OCI-LY7 (cell line): ENCODE data around the gene PXDN. TPM values are rescaled to one million over a fixed set of nuclear protein-coding genes. Genes with fewer than 3 reads are reported as not detected.

Experiments
- BruUV-seq: library from RNA; stranded (reverse); fragments of 400-500 nt; replicated peaks from 2 replicates; lab custom pipeline; 2021; lab: Mats Ljungman, UMichigan
- CTCF ChIA-PET: fragments of 300-600 bp; sonication (Branson Sonifier 250); formaldehyde crosslinking; loops from one replicate; lab custom pipeline; 2022; ENCODE audit warnings: antibody characterized with exemption; ENCODE audit not compliant: unreplicated experiment; lab: Charles Lee
- POLR2A ChIA-PET: fragments of 300-600 bp; sonication (Branson Sonifier 250); formaldehyde crosslinking; loops from one replicate; lab custom pipeline; 2022; ENCODE audit warnings: antibody characterized with exemption; lab: Charles Lee
- DNase-seq: peaks from one replicate; pipeline ENCODE4 v3.0.0-alpha.2; 2015; ENCODE audit warnings: low spot score
- H2AFZ ChIP-seq: fragments of 200-600 bp; sonication (generic), shearing (Covaris generic); 2 replicates; pipeline ENCODE4 v1.6.1; 2014; ENCODE audit warnings: mild to moderate bottlenecking, antibody characterized with exemption, low read length, moderate library complexity
- H3K27ac ChIP-seq: fragments of 200-600 bp; sonication (generic); 2 replicates; pipeline ENCODE4 v1.5.1; 2014; ENCODE audit warnings: mixed run types, low read depth, mild to moderate bottlenecking, moderate library complexity, low read length, inconsistent platforms; ENCODE audit not compliant: poor library complexity, severe bottlenecking
- H3K36me3 ChIP-seq: fragments of 200-600 bp; sonication (generic); 2 replicates; pipeline ENCODE4 v1.6.1; 2014; ENCODE audit warnings: mild to moderate bottlenecking, antibody characterized with exemption, low read length, moderate library complexity, mixed read lengths; ENCODE audit not compliant: insufficient read depth
- H3K4me1 ChIP-seq: fragments of 200-600 bp; sonication (generic); 2 replicates; pipeline ENCODE4 v1.5.1; 2014; ENCODE audit warnings: mild to moderate bottlenecking, low read length; ENCODE audit not compliant: insufficient read depth, poor library complexity, severe bottlenecking
- H3K4me2 ChIP-seq: fragments of 200-600 bp; sonication (generic); 2 replicates; pipeline ENCODE4 v1.6.1; 2014; ENCODE audit warnings: mild to moderate bottlenecking, low read length
- H3K4me3 ChIP-seq: fragments of 200-600 bp; sonication (generic); 2 replicates; pipeline ENCODE4 v1.5.1; 2014; ENCODE audit warnings: mild to moderate bottlenecking, low read depth, low read length; ENCODE audit not compliant: poor library complexity, severe bottlenecking
- H3K79me2 ChIP-seq: fragments of 200-600 bp; sonication (generic); 2 replicates; pipeline ENCODE4 v1.6.1; 2016; ENCODE audit warnings: low read depth, mild to moderate bottlenecking, low read length, moderate library complexity, mixed read lengths; ENCODE audit not compliant: insufficient read depth
- H3K9me2 ChIP-seq: fragments of 200-600 bp; sonication (generic); 2 replicates; pipeline ENCODE4 v1.6.1; 2016; ENCODE audit warnings: mild to moderate bottlenecking, low read length, mixed read lengths; ENCODE audit not compliant: insufficient read depth
- H3K9me3 ChIP-seq: fragments of 200-600 bp; sonication (generic); 2 replicates; pipeline ENCODE4 v1.6.1; 2014; ENCODE audit warnings: mild to moderate bottlenecking, mixed run types, low read length, mixed read lengths
- H4K20me1 ChIP-seq: fragments of 200-600 bp; sonication (generic); 2 replicates; pipeline ENCODE4 v1.6.1; 2014; ENCODE audit warnings: mild to moderate bottlenecking, antibody characterized with exemption, low read length, moderate library complexity, mixed read lengths; ENCODE audit not compliant: insufficient read depth
- EZH2phosphoT487 ChIP-seq: fragments of 200-600 bp; sonication (generic); IDR thresholded peaks from 2 replicates; pipeline ENCODE4 v1.6.1; 2018; ENCODE audit warnings: low read depth, borderline replicate concordance, mild to moderate bottlenecking, mixed run types, antibody characterized with exemption, low read length, moderate library complexity, mixed read lengths
- intact Hi-C: fragments of 100-400 bp; cut with micrococcal nuclease; formaldehyde crosslinking; loops from one replicate; pipeline ENCODE4 v1.10.0; 2022; ENCODE audit not compliant: unreplicated experiment
- total RNA-seq, 2 experiments: library from RNA; depleted of rRNA in 1 of 2; stranded (reverse); fragments of >200 nt in 1 of 2; shearing (Covaris generic) in 1 of 2; gene quantifications; 2 replicates each; pipeline ENCODE4 v1.2.3, GENCODE V29; 2014 to 2022
- TF ChIP-seq, protein P1 (sequence below): fragments of 200-600 bp; sonication (generic); conservative IDR thresholded peaks from 2 replicates; pipeline ENCODE4 v1.5.1; 2014; ENCODE audit warnings: mild to moderate bottlenecking, antibody characterized with exemption, low read length, moderate library complexity, mixed read lengths

Gene PXDN
- total RNA-seq, 2 experiments from 2014 or later, result not detected

DNA sequence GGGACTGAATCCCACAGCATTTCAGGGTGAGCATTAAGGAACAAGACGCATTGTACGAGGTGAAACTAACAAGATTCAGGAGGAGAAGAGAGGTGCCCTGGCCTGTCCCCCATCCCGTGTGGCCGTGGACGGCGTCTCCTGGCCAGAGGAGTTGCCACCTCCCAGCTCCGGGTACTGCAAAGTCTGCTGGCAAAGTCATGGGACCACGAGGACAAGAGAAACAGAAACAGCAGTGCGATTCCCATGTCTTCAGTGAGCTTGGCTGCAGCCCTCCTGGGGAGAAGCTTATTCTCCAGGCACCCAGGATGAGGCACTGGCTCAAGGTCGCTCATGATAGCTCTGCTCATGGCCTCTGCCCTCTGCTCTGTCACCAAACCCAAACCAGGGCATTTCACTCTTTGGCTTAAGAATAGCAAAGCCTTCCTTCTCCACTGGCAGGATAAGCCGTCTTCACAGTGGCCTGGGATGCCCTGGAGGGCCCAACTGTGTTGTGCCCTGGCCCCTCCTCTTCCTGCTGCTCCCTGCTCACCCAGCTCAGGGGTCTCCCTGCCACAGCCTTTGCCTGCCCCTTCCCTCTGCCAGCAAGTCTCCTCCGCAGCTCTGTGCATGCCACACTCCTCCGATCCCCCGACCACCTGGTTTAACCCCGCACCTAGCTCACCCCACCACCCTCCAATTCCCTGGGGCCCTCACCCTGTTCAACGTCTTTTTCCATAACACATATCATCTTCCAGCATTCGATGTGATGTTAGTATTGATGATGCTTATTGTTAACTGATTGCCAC, 144.8 kb downstream of the PXDN start:
- Histone ChIP-seq H3K9me2 (no peaks in the 10 kb centered on the region), H2AFZ (no peak overlapping the region), H3K79me2 (no peaks in the 10 kb centered on the region), H3K4me3 (no peak overlapping the region), H4K20me1 (no peaks in the 10 kb centered on the region), H3K27ac (no peak overlapping the region), H3K36me3 (no peaks in the 10 kb centered on the region), H3K4me1 (no peaks in the 10 kb centered on the region), H3K4me2 (no peak overlapping the region), H3K9me3 (0 out of 2 replicates have a peak, but pooled peaks cover 6% of the 10 kb centered on the region)
- POLR2A ChIA-PET, result interaction anchor here (0.8 kb wide), 1 partner anchor 30 kb away, joined by 3 read pairs; no protein-coding TSS in a partner anchor
- no TSS peak for BruUV-seq
- intact Hi-C loops, result no loop called here
- CTCF ChIA-PET, result interaction anchor here (1.1 kb wide), 1 partner anchor 10 kb away, joined by 4 read pairs; no protein-coding TSS in a partner anchor
- TF ChIP-seq, protein P1, sequence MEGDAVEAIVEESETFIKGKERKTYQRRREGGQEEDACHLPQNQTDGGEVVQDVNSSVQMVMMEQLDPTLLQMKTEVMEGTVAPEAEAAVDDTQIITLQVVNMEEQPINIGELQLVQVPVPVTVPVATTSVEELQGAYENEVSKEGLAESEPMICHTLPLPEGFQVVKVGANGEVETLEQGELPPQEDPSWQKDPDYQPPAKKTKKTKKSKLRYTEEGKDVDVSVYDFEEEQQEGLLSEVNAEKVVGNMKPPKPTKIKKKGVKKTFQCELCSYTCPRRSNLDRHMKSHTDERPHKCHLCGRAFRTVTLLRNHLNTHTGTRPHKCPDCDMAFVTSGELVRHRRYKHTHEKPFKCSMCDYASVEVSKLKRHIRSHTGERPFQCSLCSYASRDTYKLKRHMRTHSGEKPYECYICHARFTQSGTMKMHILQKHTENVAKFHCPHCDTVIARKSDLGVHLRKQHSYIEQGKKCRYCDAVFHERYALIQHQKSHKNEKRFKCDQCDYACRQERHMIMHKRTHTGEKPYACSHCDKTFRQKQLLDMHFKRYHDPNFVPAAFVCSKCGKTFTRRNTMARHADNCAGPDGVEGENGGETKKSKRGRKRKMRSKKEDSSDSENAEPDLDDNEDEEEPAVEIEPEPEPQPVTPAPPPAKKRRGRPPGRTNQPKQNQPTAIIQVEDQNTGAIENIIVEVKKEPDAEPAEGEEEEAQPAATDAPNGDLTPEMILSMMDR, result no peak
- TF ChIP-seq EZH2phosphoT487, result no peak
- DNase-seq, result no peak

DNA sequence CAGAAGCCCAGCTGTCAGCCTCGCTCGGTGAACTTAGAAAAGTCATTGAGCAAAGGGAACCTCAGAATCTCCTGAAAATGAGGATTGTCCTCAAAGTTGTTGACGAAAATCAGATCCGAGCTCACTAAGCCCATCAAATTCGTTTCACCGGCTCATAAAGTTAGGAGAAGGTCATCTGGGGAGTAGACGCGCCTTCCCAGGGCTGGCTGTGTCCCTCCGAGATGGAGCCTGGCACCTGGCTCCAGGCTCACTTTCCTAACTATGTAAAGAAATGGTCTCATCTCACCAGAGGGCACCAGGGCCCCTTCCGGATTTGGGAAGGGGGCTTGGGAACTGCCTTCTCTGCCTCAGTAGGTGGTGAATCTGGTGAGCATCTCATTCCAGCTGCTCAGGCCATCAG, 145.5 kb downstream of the PXDN start:
- Histone ChIP-seq H3K9me3 (0 out of 2 replicates have a peak, but pooled peaks cover 6% of the 10 kb centered on the region), H3K27ac (no peak overlapping the region), H3K4me1 (no peaks in the 10 kb centered on the region), H3K4me2 (no peak overlapping the region), H4K20me1 (no peaks in the 10 kb centered on the region), H3K36me3 (no peaks in the 10 kb centered on the region), H2AFZ (no peak overlapping the region), H3K9me2 (no peaks in the 10 kb centered on the region), H3K4me3 (no peak overlapping the region), H3K79me2 (no peaks in the 10 kb centered on the region)
- CTCF ChIA-PET, result no interaction called here
- POLR2A ChIA-PET, result interaction anchor here (0.8 kb wide), 1 partner anchor 31 kb away, joined by 3 read pairs; no protein-coding TSS in a partner anchor
- intact Hi-C loops, result no loop called here
- TF ChIP-seq, protein P1, result no peak
- TF ChIP-seq EZH2phosphoT487, result no peak
- BruUV-seq, result no TSS peak
- no peak for DNase-seq

DNA sequence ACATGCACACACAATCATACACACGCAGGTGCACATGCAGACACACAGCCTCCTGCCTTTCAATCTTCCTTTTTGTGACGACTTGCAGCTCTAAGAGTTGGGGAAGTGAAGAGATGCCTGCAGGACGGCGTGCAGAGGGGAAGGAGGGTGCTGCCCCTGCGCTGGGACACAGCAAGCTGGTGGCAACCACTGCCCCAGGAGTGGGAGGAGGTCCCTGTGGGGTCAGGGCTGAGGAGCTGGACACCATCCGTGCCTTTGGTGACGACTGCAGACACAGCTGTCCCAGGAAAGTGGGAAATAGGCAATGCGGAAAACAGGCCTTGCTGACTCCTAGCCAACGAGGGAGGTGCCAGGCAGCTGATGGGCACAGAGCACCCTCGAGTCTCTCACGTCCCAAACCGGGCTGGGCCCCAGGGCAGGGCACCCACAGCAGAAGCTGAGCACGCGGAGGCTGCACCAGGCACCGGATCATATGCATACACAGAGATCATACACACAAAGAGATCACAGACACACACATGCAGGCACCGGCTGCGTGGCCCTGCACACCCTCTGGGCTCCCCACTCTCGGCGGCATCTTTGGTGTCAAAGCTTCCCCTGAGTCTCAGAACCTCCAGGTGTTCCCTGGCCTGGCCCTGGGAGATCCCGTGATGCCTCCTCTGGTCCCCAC, 146.1 kb downstream of the PXDN start:
- H4K20me1 ChIP-seq, result no peaks in the 10 kb centered on the region
- ChIA-PET CTCF (no interaction called here), POLR2A (no interaction called here)
- H2AFZ ChIP-seq, result no peak overlapping the region
- H3K4me3 ChIP-seq, result no peak overlapping the region
- no peaks in the 10 kb centered on the region for H3K36me3 ChIP-seq
- no TSS peak for BruUV-seq
- H3K9me3 ChIP-seq, result 0 out of 2 replicates have a peak, but pooled peaks cover 6% of the 10 kb centered on the region
- no peak overlapping the region for H3K27ac ChIP-seq
- no peak overlapping the region for H3K4me2 ChIP-seq
- intact Hi-C loops, result no loop called here
- no peak for DNase-seq
- H3K4me1 ChIP-seq, result no peaks in the 10 kb centered on the region
- no peaks in the 10 kb centered on the region for H3K9me2 ChIP-seq
- TF ChIP-seq, protein P1, result no peak
- no peak for TF ChIP-seq EZH2phosphoT487
- no peaks in the 10 kb centered on the region for H3K79me2 ChIP-seq
